Measurements from ENCODE around the gene SEC22C. TPM values are rescaled to one million over a fixed set of nuclear protein-coding genes. Genes with fewer than 3 reads are reported as not detected.

SEC22C gene
- total and polyA plus RNA-seq, 2 donors (not counting 1 experiment from before 2014, with no cell fraction given), result 19.2 to 44.8 TPM

GRCh38 chr3:42513521-42513920, 68.2 kb downstream of the SEC22C start:
- Histone ChIP-seq H3K79me2 (ENCODE audit: control insufficient read depth, insufficient read depth, low read length) (no peaks in the 10 kb centered on the region), H3K4me1 (ENCODE audit: control insufficient read depth in 2 of 2, insufficient read depth in 2 of 2, low read length in 2 of 2) (peaks cover 9 to 10% of the 10 kb centered on the region in 2 donors), H3K9ac (ENCODE audit: low read length) (no peak overlapping the region), H2AFZ (ENCODE audit: insufficient read depth, low read depth, low read length, poor library complexity, severe bottlenecking) (no peak overlapping the region), H3K4me3 (ENCODE audit: control extremely low read depth in 1 of 5, extremely low read depth in 1 of 5, insufficient read depth in 1 of 5, low read depth in 2 of 5, low read length in 4 of 5) (no peak overlapping the region), H3K4me2 (replicated peaks; ENCODE audit: low read depth, low read length, poor library complexity, severe bottlenecking) (no peak overlapping the region), H3K9me3 (ENCODE audit: control extremely low read depth in 1 of 3, control insufficient read depth in 2 of 3, insufficient read depth in 1 of 3, low read length in 2 of 3) (no peaks in the 10 kb centered on the region), H4K20me1 (ENCODE audit: control insufficient read depth, insufficient read depth, low read length, poor library complexity, severe bottlenecking) (no peaks in the 10 kb centered on the region), H3K27me3 (replicated peaks in 1 of 4; ENCODE audit: control extremely low read depth in 1 of 4, control insufficient read depth in 3 of 4, insufficient read depth in 4 of 4, low read length in 3 of 4) (peaks cover 0 to 4% (median 1%) of the 10 kb centered on the region in 4 experiments), H3K27ac (ENCODE audit: low read length in 2 of 2) (no peak overlapping the region), H3K36me3 (replicated peaks in 1 of 2; ENCODE audit: control extremely low read depth in 1 of 2, control insufficient read depth in 1 of 2, extremely low read depth in 1 of 2, insufficient read depth in 2 of 2, low read length in 1 of 2) (no peaks in the 10 kb centered on the region)
- H3K27ac Mint-ChIP-seq, result no peak overlapping the region
- ATAC-seq (ENCODE audit: low read depth) (no peak), DNase-seq (no peak)
- TF ChIP-seq EZH2 (IDR thresholded peaks at IDR 0.05; ENCODE audit: borderline replicate concordance, insufficient read depth, low read depth, low read length, poor library complexity, severe bottlenecking), result no peak
- TF ChIP-seq, protein P1, sequence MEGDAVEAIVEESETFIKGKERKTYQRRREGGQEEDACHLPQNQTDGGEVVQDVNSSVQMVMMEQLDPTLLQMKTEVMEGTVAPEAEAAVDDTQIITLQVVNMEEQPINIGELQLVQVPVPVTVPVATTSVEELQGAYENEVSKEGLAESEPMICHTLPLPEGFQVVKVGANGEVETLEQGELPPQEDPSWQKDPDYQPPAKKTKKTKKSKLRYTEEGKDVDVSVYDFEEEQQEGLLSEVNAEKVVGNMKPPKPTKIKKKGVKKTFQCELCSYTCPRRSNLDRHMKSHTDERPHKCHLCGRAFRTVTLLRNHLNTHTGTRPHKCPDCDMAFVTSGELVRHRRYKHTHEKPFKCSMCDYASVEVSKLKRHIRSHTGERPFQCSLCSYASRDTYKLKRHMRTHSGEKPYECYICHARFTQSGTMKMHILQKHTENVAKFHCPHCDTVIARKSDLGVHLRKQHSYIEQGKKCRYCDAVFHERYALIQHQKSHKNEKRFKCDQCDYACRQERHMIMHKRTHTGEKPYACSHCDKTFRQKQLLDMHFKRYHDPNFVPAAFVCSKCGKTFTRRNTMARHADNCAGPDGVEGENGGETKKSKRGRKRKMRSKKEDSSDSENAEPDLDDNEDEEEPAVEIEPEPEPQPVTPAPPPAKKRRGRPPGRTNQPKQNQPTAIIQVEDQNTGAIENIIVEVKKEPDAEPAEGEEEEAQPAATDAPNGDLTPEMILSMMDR (IDR thresholded peaks at IDR 0.05), result no peak
- CTCF ChIA-PET, result no interaction called here
- peaks cover 12% of the 10 kb centered on the region for H3K4me1 Mint-ChIP-seq
- 91% methylated on average over 6 of the region's 6 CpGs for WGBS (ENCODE audit: insufficient coverage)
- H3K27me3 Mint-ChIP-seq, result no peaks in the 10 kb centered on the region
- no peaks in the 10 kb centered on the region for H3K9me3 Mint-ChIP-seq (ENCODE audit: insufficient read depth)
- intact Hi-C loops (cut with micrococcal nuclease), result no loop called here
- POLR2A ChIA-PET, result no interaction called here
- H3K4me3 Mint-ChIP-seq, result no peak overlapping the region

DNA sequence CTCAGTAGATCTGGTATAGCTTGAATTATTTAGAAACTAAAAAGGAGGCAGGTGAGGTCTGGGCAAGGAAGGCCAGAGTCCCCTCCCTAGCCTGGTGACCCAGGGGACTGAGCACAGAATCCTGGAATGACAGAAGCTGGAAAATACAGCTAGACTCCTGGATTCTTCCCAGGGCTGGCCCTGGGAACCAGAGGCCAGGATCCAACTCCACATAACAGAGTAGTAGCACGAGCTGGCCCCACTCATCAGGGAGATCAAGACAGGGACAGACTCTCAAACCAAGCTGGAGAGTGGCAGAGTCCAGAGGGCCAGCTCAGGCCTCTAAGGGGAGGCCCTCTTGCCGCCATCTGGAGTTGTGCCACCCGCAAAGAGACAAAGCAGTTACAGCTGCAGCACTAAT, 68.6 kb downstream of the SEC22C start:
- Mint-ChIP-seq H3K27ac (no peak overlapping the region), H3K4me1 (peaks cover 12% of the 10 kb centered on the region), H3K9me3 (ENCODE audit: insufficient read depth) (no peaks in the 10 kb centered on the region), H3K27me3 (no peaks in the 10 kb centered on the region), H3K4me3 (no peak overlapping the region)
- POLR2A ChIA-PET, result no interaction called here
- no peak overlapping the region for H3K9ac ChIP-seq (ENCODE audit: low read length)
- no peak overlapping the region for H3K27ac ChIP-seq (ENCODE audit: low read length in 2 of 2)
- H3K27me3 ChIP-seq (replicated peaks in 1 of 4; ENCODE audit: control extremely low read depth in 1 of 4, control insufficient read depth in 3 of 4, insufficient read depth in 4 of 4, low read length in 3 of 4), result peaks cover 0 to 4% (median 1%) of the 10 kb centered on the region in 4 experiments
- no peaks in the 10 kb centered on the region for H3K36me3 ChIP-seq (replicated peaks in 1 of 2; ENCODE audit: control extremely low read depth in 1 of 2, control insufficient read depth in 1 of 2, extremely low read depth in 1 of 2, insufficient read depth in 2 of 2, low read length in 1 of 2)
- TF ChIP-seq, protein P1 (IDR thresholded peaks at IDR 0.05), result no peak
- no peak for TF ChIP-seq EZH2 (IDR thresholded peaks at IDR 0.05; ENCODE audit: borderline replicate concordance, insufficient read depth, low read depth, low read length, poor library complexity, severe bottlenecking)
- H3K4me2 ChIP-seq (replicated peaks; ENCODE audit: low read depth, low read length, poor library complexity, severe bottlenecking), result no peak overlapping the region
- peaks cover 9 to 10% of the 10 kb centered on the region in 2 donors for H3K4me1 ChIP-seq (ENCODE audit: control insufficient read depth in 2 of 2, insufficient read depth in 2 of 2, low read length in 2 of 2)
- H3K79me2 ChIP-seq (ENCODE audit: control insufficient read depth, insufficient read depth, low read length), result no peaks in the 10 kb centered on the region
- 93% methylated on average over 3 of the region's 3 CpGs for WGBS (ENCODE audit: insufficient coverage)
- ATAC-seq (ENCODE audit: low read depth) (no peak), DNase-seq (no peak)
- no peaks in the 10 kb centered on the region for H4K20me1 ChIP-seq (ENCODE audit: control insufficient read depth, insufficient read depth, low read length, poor library complexity, severe bottlenecking)
- H2AFZ ChIP-seq (ENCODE audit: insufficient read depth, low read depth, low read length, poor library complexity, severe bottlenecking), result no peak overlapping the region
- H3K4me3 ChIP-seq (ENCODE audit: control extremely low read depth in 1 of 5, extremely low read depth in 1 of 5, insufficient read depth in 1 of 5, low read depth in 2 of 5, low read length in 4 of 5), result no peak overlapping the region
- intact Hi-C loops (cut with micrococcal nuclease), result no loop called here
- no peaks in the 10 kb centered on the region for H3K9me3 ChIP-seq (ENCODE audit: control extremely low read depth in 1 of 3, control insufficient read depth in 2 of 3, insufficient read depth in 1 of 3, low read length in 2 of 3)
- CTCF ChIA-PET, result no interaction called here

All from B cell (primary cell).